Measurements from ENCODE around the gene ZNF215.

DNA sequence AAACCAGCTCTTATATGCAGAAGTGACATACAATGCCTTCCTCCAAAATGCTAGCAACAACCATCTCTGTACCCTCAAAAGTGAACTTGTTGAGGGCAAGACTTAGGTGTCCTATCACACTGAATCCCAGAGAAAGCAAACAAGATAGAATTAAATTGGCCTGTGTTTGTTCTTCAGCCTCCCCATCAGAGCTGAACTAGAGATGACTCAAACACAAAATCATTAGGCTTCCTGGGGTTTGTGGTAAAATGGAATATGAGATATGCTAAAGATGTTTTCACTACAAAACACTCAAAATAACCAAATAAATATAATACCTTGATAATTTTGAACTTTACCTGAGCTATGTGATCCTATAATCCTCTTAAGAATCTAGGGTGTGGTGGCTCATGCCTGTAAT lies 62.3 kb downstream of the ZNF215 start:
- TF ChIP-seq EP300 (IDR thresholded peaks at IDR 0.05), result no peak
- TF ChIP-seq, protein P1, sequence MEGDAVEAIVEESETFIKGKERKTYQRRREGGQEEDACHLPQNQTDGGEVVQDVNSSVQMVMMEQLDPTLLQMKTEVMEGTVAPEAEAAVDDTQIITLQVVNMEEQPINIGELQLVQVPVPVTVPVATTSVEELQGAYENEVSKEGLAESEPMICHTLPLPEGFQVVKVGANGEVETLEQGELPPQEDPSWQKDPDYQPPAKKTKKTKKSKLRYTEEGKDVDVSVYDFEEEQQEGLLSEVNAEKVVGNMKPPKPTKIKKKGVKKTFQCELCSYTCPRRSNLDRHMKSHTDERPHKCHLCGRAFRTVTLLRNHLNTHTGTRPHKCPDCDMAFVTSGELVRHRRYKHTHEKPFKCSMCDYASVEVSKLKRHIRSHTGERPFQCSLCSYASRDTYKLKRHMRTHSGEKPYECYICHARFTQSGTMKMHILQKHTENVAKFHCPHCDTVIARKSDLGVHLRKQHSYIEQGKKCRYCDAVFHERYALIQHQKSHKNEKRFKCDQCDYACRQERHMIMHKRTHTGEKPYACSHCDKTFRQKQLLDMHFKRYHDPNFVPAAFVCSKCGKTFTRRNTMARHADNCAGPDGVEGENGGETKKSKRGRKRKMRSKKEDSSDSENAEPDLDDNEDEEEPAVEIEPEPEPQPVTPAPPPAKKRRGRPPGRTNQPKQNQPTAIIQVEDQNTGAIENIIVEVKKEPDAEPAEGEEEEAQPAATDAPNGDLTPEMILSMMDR (IDR thresholded peaks at IDR 0.05), result no peak

All from ovary (tissue), 3 donors.